Lower leg skin (tissue), 4 donors: ENCODE results near the gene MSRB3. TPM values are rescaled to one million over a fixed set of nuclear protein-coding genes. Genes with fewer than 3 reads are reported as not detected.
A peak's percentile ranks its signal among the peaks of the same experiment; 100 is the strongest.

ENCODE experiments used
- DNase-seq, 2 donors: peaks; one replicate each; pipeline ENCODE4 v3.0.0-alpha.2; 2019; ENCODE audit warnings: low spot score in 2 of 2
- H3K4me3 ChIP-seq: fragments of 200-600 bp; sonication (generic); 2 replicates; pipeline ENCODE4 v1.5.1; 2017; ENCODE audit warnings: mild to moderate bottlenecking, low read depth; ENCODE audit not compliant: poor library complexity, severe bottlenecking
- POLR2A ChIP-seq, 2 donors: fragments of 450-650 bp; IDR thresholded peaks; one replicate each; pipeline ENCODE4 v1.6.1; 2016 to 2017; ENCODE audit warnings: antibody characterized with exemption in 2 of 2, mild to moderate bottlenecking in 1 of 2, moderate library complexity in 1 of 2
- WGBS, 2 donors: methylation state at CpG; one replicate each; pipeline ENCODE4 v1.1.5; 2018; 5-methylcytosine and 5-hydroxymethylcytosine counted together
- intact Hi-C: fragments of 100-400 bp; cut with DNase I; formaldehyde crosslinking; loops from one replicate; pipeline ENCODE4 v1.15.0; 2023; ENCODE audit warnings: low total_unique reads
- total RNA-seq, 4 donors: library from RNA; depleted of rRNA; stranded (reverse); fragments of >200 nt; gene quantifications; one replicate each; pipeline ENCODE4 v1.1.0, GENCODE V29; 2016
- TF ChIP-seq, protein P1 (sequence below), 3 donors: fragments of 450-650 bp; IDR thresholded peaks; one replicate each; pipeline ENCODE4 v1.5.1; 2016; ENCODE audit warnings: antibody characterized with exemption in 3 of 3, mild to moderate bottlenecking in 3 of 3, moderate library complexity in 2 of 3

Gene MSRB3
- total RNA-seq, 4 donors from 2014 or later = 6.1 to 16.6 (median 7.9) TPM

DNA sequence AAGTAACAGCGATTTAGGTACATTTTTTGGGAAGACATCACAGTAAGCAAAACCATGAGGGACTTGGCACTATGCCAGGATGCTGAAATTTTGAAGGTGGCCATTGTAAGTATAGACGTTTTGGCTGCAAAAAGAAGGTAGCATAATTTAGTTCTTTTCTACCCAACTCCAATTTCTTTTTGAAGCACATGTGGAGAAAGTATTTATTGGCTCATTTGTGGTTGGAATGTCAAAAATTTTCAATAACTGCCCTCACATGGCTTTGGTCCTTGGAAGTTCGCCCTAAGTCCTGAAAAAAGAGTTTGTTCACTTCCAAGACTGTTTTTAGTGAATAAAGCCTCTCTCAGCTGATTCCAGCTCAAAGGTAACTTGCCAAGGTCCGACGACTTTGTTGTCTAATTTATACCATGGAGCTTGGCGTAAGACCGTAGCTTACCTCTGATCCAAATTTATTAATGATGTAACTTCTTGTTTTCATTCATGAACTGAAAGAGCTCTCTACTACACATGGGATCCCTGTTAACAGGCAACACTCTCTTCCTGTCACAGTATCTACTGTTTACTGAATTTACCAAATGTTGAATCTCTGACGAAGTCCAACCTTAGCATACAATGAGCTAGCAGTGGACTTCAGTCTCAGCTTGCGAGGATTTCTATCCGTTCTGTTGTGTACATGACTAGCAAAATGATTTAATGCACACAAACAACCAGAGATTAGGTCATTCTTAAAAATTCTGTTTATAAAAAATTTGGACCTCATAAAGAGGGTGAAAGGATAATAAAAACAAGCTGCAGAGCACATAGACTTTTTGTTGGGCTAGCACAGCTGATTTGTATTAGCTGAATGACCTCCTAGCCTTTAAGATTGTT lies 49.0 kb downstream of the MSRB3 start:
- 38 to 51% methylated on average over 10 of the region's 10 CpGs for WGBS, 2 donors
- no peak for TF ChIP-seq POLR2A (IDR thresholded peaks at IDR 0.05)
- TF ChIP-seq, protein P1, sequence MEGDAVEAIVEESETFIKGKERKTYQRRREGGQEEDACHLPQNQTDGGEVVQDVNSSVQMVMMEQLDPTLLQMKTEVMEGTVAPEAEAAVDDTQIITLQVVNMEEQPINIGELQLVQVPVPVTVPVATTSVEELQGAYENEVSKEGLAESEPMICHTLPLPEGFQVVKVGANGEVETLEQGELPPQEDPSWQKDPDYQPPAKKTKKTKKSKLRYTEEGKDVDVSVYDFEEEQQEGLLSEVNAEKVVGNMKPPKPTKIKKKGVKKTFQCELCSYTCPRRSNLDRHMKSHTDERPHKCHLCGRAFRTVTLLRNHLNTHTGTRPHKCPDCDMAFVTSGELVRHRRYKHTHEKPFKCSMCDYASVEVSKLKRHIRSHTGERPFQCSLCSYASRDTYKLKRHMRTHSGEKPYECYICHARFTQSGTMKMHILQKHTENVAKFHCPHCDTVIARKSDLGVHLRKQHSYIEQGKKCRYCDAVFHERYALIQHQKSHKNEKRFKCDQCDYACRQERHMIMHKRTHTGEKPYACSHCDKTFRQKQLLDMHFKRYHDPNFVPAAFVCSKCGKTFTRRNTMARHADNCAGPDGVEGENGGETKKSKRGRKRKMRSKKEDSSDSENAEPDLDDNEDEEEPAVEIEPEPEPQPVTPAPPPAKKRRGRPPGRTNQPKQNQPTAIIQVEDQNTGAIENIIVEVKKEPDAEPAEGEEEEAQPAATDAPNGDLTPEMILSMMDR (IDR thresholded peaks at IDR 0.05) = no peak
- no peak overlapping the region for H3K4me3 ChIP-seq
- peak in 1 of 2 donors; percentile 25 for DNase-seq
- intact Hi-C loops = no loop called here

DNA sequence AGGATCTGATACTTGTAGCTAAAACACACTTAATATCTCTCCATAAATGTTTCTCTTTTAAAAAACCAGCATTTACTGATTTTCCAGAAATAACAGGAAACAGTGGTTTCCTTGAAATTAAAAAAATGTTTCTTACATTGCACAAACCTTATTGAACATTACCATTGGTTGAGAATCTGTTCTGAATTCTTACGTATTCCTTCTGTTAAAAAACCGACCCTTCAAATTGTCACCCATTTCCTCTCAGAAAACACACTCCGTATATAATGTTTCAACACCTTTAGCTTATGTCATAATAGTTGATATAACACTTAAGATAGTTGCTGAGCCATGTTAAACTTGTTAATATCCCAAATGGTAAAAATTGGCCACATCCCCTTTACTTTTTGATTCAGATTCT lies 51.2 kb downstream of the MSRB3 start:
- TF ChIP-seq POLR2A (IDR thresholded peaks at IDR 0.05) = no peak
- TF ChIP-seq, protein P1 (IDR thresholded peaks at IDR 0.05) = no peak
- WGBS, 2 donors = 90 to 91% methylated on average over 3 of the region's 3 CpGs
- intact Hi-C loops = no loop called here
- H3K4me3 ChIP-seq = no peak overlapping the region
- no peak for DNase-seq

- no peak for DNase-seq
- intact Hi-C loops = no loop called here
- no peak overlapping the region for H3K4me3 ChIP-seq
- 52 to 60% methylated on average over 3 of the region's 3 CpGs for WGBS, 2 donors
- TF ChIP-seq POLR2A (IDR thresholded peaks at IDR 0.05) = no peak
- TF ChIP-seq, protein P1 (IDR thresholded peaks at IDR 0.05) = no peak
Measured at GRCh38 chr12:65330331-65330730, 51.8 kb downstream of the MSRB3 start.

DNA sequence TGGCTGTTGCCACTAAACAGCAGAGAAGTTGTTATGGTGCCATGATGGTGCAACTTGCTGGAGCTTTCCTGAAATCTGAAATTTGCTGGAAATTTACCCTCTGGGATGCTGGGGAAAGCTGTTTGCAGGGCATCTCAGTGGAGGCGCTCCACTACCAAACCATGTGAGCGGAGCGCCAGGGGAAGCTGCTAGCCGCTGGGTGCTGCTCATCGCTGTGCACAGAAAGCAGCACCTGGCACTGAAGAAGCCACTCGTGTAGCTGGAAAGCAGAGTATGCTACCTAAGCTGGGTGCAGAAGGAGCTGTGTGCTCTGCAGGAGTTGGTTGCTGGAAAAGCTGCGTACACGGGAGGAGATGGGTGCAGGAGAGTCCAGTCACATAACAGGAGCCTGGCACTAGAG lies 53.0 kb downstream of the MSRB3 start:
- 96 to 97% methylated on average over 8 of the region's 8 CpGs for WGBS, 2 donors
- TF ChIP-seq, protein P1 (IDR thresholded peaks at IDR 0.05) = no peak
- TF ChIP-seq POLR2A (IDR thresholded peaks at IDR 0.05) = no peak
- DNase-seq = no peak
- intact Hi-C loops = no loop called here
- H3K4me3 ChIP-seq = no peak overlapping the region

- WGBS, 2 donors = 96 to 97% methylated on average over 5 of the region's 5 CpGs
- intact Hi-C loops = no loop called here
- no peak overlapping the region for H3K4me3 ChIP-seq
- DNase-seq = no peak
- no peak for TF ChIP-seq POLR2A (IDR thresholded peaks at IDR 0.05)
- TF ChIP-seq, protein P1 (IDR thresholded peaks at IDR 0.05) = no peak
Measured at GRCh38 chr12:65333649-65334048, 55.2 kb downstream of the MSRB3 start.
